HEK293T (cell line): ENCODE data around the gene ESR2.

Experiments
- ARNT ChIP-seq: fragments of 450-650 bp; IDR thresholded peaks from 2 replicates; pipeline ENCODE4 v1.6.1; 2017; ENCODE audit warnings: mild to moderate bottlenecking
- BHLHE40 ChIP-seq: fragments of 450-650 bp; IDR thresholded peaks from 2 replicates; pipeline ENCODE4 v1.6.1; 2016; ENCODE audit warnings: mild to moderate bottlenecking, moderate library complexity, borderline replicate concordance
- ELF4 ChIP-seq: fragments of 450-650 bp; IDR thresholded peaks from 2 replicates; pipeline ENCODE4 v1.6.1; 2017; ENCODE audit warnings: antibody characterized with exemption
- FOXA1 ChIP-seq: fragments of 450-650 bp; IDR thresholded peaks from 2 replicates; pipeline ENCODE4 v1.6.1; 2016; ENCODE audit warnings: mild to moderate bottlenecking
- FOXK2 ChIP-seq: fragments of 450-650 bp; IDR thresholded peaks from 2 replicates; pipeline ENCODE4 v1.6.1; 2016; ENCODE audit warnings: mild to moderate bottlenecking
- FOXM1 ChIP-seq: fragments of 450-650 bp; IDR thresholded peaks from 2 replicates; pipeline ENCODE4 v1.6.1; 2017; ENCODE audit warnings: mild to moderate bottlenecking, borderline replicate concordance
- HDGF ChIP-seq: fragments of 450-650 bp; IDR thresholded peaks from 2 replicates; pipeline ENCODE4 v1.6.1; 2017; ENCODE audit warnings: antibody characterized with exemption, borderline replicate concordance
- NFRKB ChIP-seq: fragments of 450-650 bp; IDR thresholded peaks from 2 replicates; pipeline ENCODE4 v1.6.1; 2016; ENCODE audit warnings: mild to moderate bottlenecking, moderate library complexity
- SP1 ChIP-seq: fragments of 450-650 bp; IDR thresholded peaks from 2 replicates; pipeline ENCODE4 v1.6.1; 2017
- SUZ12 ChIP-seq: fragments of 450-650 bp; IDR thresholded peaks from 2 replicates; pipeline ENCODE4 v1.6.1; 2016; ENCODE audit warnings: mild to moderate bottlenecking
- TARDBP ChIP-seq: fragments of 450-650 bp; IDR thresholded peaks from 2 replicates; pipeline ENCODE4 v1.6.1; 2016
- ZNF384 ChIP-seq: fragments of 450-650 bp; IDR thresholded peaks from 2 replicates; pipeline ENCODE4 v1.6.1; 2016

GRCh38 chr14:64217834-64218233 is 76.3 kb downstream of the ESR2 start:
- no peak for TF ChIP-seq NFRKB
- TF ChIP-seq FOXM1, result no peak
- TF ChIP-seq SUZ12, result no peak
- TF ChIP-seq TARDBP, result no peak
- no peak for TF ChIP-seq BHLHE40
- TF ChIP-seq ZNF384, result no peak
- TF ChIP-seq SP1, result no peak
- no peak for TF ChIP-seq ELF4
- TF ChIP-seq FOXK2, result no peak
- TF ChIP-seq HDGF, result no peak
- no peak for TF ChIP-seq FOXA1
- no peak for TF ChIP-seq ARNT
